ACC112 (cell line): ENCODE data around the gene TTC12.

ENCODE experiments used
- H2AFZ ChIP-seq: fragments of 200-600 bp; sonication (generic); one replicate; pipeline ENCODE4 v1.6.0; 2017; ENCODE audit warnings: antibody characterized with exemption, low read length; ENCODE audit not compliant: unreplicated experiment
- H3K27ac ChIP-seq: fragments of 200-600 bp; sonication (generic); 2 replicates; pipeline ENCODE4 v1.5.1; 2014; ENCODE audit warnings: low read depth, mild to moderate bottlenecking, antibody characterized with exemption, low read length, moderate library complexity
- H3K27me3 ChIP-seq: fragments of 200-600 bp; sonication (generic); 2 replicates; pipeline ENCODE4 v1.6.1; 2014; ENCODE audit warnings: mild to moderate bottlenecking, antibody characterized with exemption, low read length, moderate library complexity, mixed read lengths; ENCODE audit not compliant: insufficient read depth
- H3K36me3 ChIP-seq: fragments of 200-600 bp; sonication (generic); 2 replicates; pipeline ENCODE4 v1.6.1; 2016; ENCODE audit warnings: mild to moderate bottlenecking, antibody characterized with exemption, low read length, moderate library complexity, mixed read lengths; ENCODE audit not compliant: insufficient read depth
- H3K4me1 ChIP-seq: fragments of 200-600 bp; sonication (generic); one replicate; pipeline ENCODE4 v1.6.1; 2016; ENCODE audit warnings: low read length, mixed read lengths; ENCODE audit not compliant: insufficient read depth, unreplicated experiment, control insufficient read depth
- H3K4me3 ChIP-seq: fragments of 200-600 bp; sonication (generic); 2 replicates; pipeline ENCODE4 v1.5.1; 2014; ENCODE audit warnings: mild to moderate bottlenecking, low read depth, low read length
- H3K79me2 ChIP-seq: fragments of 200-600 bp; sonication (generic); one replicate; pipeline ENCODE4 v1.6.0; 2016; ENCODE audit warnings: low read length; ENCODE audit not compliant: control insufficient read depth, unreplicated experiment, insufficient read depth

The TTC12 gene

DNA sequence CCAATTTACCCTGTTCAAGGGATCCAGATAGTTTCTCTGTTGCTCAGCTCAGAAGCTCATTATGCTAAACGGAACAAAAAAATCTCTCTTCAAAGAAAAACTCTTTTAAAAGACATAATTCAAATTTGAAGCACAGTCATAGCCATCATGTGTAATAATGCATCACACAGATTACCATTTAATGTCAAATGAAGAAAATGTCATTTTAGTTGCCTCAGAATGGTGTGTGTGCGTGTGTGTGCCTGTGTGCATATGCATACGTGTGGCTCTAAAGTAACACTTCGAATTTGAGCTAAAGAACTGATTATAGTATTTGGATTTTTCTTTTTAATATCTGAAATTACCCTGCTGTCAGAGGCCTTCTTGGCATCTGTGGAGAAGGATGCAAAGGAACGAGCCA is 9.9 kb downstream of the TTC12 start:
- H2AFZ ChIP-seq = no peak overlapping the region
- no peaks in the 10 kb centered on the region for H3K79me2 ChIP-seq
- no peaks in the 10 kb centered on the region for H3K27me3 ChIP-seq
- H3K27ac ChIP-seq = no peak overlapping the region
- no peaks in the 10 kb centered on the region for H3K4me1 ChIP-seq
- no peaks in the 10 kb centered on the region for H3K36me3 ChIP-seq
- H3K4me3 ChIP-seq = no peak overlapping the region

- Histone ChIP-seq H3K4me3 (no peak overlapping the region), H3K36me3 (no peaks in the 10 kb centered on the region), H3K4me1 (no peaks in the 10 kb centered on the region), H2AFZ (no peak overlapping the region), H3K27me3 (no peaks in the 10 kb centered on the region), H3K79me2 (no peaks in the 10 kb centered on the region), H3K27ac (no peak overlapping the region)
These were observed 15.3 kb downstream of the TTC12 start for GRCh38 chr11:113329725-113330124.

GRCh38 chr11:113331441-113331840 is 17.1 kb downstream of the TTC12 start:
- no peak overlapping the region for H3K4me3 ChIP-seq

DNA sequence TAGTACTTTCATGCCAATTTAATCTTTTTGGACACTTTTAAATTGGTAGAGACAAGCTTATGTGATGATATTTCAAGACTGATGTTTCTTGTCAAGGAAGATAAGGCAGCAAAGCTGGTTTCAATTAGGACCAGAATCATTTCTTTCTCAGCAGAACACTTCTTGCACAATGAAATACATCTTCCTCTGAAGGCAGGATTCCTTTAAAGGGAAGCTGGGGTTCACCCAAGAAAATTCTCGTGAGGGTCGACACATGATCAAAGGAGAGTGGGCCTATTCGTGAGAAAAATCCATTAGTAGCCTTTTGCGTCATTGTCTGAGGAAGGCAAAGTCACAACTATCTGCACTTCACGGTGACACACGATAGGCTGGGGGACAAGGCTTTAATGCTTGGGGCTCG is 17.6 kb downstream of the TTC12 start:
- no peaks in the 10 kb centered on the region for H3K4me1 ChIP-seq
- no peaks in the 10 kb centered on the region for H3K36me3 ChIP-seq
- no peaks in the 10 kb centered on the region for H3K27me3 ChIP-seq
- no peak overlapping the region for H3K27ac ChIP-seq
- H3K79me2 ChIP-seq = no peaks in the 10 kb centered on the region
- H3K4me3 ChIP-seq = no peak overlapping the region
- no peak overlapping the region for H2AFZ ChIP-seq

More at GRCh38 chr11:113331441-113331840, 17.1 kb downstream of the TTC12 start:
- Histone ChIP-seq H3K27ac (no peak overlapping the region), H3K27me3 (no peaks in the 10 kb centered on the region), H3K4me1 (no peaks in the 10 kb centered on the region), H2AFZ (no peak overlapping the region), H3K36me3 (no peaks in the 10 kb centered on the region), H3K79me2 (no peaks in the 10 kb centered on the region)

- Histone ChIP-seq H2AFZ (no peak overlapping the region), H3K4me3 (no peak overlapping the region), H3K27me3 (no peaks in the 10 kb centered on the region), H3K27ac (no peak overlapping the region), H3K36me3 (no peaks in the 10 kb centered on the region), H3K4me1 (no peaks in the 10 kb centered on the region), H3K79me2 (no peaks in the 10 kb centered on the region)
These were observed 18.4 kb downstream of the TTC12 start for GRCh38 chr11:113332638-113333329.

DNA sequence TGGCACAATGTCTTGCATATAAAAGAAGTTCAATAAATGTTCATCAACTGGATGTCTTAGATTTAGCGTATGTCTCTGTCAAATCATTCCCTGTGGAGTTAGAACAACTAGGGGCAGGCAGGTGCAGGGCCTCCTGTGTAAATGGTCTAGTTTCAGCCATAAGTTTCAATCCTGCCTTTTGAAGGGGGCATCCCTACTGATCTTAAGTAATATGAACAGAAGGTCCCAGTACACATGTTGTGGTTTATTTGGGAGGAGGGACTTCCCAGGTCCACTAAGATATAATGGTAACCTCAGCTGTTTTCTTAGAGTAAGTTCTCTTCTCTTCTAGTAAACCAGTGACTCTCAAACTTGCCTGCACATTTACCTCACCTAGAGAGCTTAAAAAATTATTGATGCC is 19.8 kb downstream of the TTC12 start:
- Histone ChIP-seq H3K4me3 (no peak overlapping the region), H3K79me2 (no peaks in the 10 kb centered on the region), H3K36me3 (no peaks in the 10 kb centered on the region), H3K4me1 (no peaks in the 10 kb centered on the region), H3K27ac (no peak overlapping the region), H2AFZ (no peak overlapping the region), H3K27me3 (no peaks in the 10 kb centered on the region)

DNA sequence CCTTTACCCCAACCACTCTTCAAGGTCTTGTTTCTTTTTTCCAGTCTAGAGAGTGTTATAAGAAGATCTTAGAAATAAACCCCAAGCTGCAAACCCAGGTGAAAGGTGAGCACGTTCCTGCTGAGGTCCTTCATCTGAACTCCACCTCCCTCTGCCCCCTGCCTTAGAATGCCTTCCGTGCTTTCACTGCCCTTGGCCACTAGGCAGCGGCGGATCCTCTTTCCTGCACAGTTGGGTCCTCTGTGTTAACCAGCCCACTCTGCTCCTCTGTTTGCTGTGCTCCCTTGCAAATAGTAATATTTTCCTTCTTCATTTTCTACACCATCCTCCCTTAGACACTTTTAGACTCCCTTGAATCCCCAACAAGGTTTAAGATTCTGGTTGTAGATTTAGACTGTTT is 24.3 kb downstream of the TTC12 start:
- no peak overlapping the region for H3K4me3 ChIP-seq
- H3K4me1 ChIP-seq = no peaks in the 10 kb centered on the region
- H3K36me3 ChIP-seq = no peaks in the 10 kb centered on the region
- no peak overlapping the region for H2AFZ ChIP-seq
- H3K79me2 ChIP-seq = no peaks in the 10 kb centered on the region
- no peak overlapping the region for H3K27ac ChIP-seq
- H3K27me3 ChIP-seq = no peaks in the 10 kb centered on the region

DNA sequence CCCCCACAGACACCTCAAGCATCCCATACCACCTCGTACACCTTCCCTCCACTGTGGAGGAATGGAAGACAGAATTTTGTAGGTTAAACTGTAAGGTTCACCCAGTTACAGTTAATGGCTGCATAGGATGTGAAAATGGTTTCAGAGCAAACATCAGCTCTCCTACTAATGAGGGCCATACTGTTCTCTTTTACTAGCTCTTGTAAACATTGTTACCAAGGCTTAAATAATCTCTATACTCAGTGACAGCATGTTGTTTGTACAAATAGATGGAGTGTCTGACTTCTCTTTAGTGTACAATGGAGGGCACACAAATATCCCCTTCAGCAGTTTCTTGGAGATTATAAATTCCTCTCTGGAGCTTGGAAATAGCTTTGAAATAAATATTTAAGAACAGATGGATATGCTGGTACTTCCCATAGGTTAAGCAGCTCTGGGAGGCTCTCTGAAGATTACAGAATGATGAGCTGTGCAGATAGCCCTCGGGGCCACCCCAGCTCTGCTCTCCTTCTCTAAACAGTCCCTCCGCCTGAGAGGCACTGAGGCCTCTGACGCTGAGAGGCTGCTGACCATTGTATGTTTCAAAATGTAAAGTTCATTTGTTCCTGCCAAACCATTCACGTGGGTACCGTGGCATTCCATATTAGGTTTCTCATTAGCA is 25.7 kb downstream of the TTC12 start:
- no peaks in the 10 kb centered on the region for H3K36me3 ChIP-seq
- no peak overlapping the region for H3K27ac ChIP-seq
- no peak overlapping the region for H2AFZ ChIP-seq
- no peak overlapping the region for H3K4me3 ChIP-seq
- no peaks in the 10 kb centered on the region for H3K4me1 ChIP-seq
- H3K27me3 ChIP-seq = no peaks in the 10 kb centered on the region
- H3K79me2 ChIP-seq = no peaks in the 10 kb centered on the region

DNA sequence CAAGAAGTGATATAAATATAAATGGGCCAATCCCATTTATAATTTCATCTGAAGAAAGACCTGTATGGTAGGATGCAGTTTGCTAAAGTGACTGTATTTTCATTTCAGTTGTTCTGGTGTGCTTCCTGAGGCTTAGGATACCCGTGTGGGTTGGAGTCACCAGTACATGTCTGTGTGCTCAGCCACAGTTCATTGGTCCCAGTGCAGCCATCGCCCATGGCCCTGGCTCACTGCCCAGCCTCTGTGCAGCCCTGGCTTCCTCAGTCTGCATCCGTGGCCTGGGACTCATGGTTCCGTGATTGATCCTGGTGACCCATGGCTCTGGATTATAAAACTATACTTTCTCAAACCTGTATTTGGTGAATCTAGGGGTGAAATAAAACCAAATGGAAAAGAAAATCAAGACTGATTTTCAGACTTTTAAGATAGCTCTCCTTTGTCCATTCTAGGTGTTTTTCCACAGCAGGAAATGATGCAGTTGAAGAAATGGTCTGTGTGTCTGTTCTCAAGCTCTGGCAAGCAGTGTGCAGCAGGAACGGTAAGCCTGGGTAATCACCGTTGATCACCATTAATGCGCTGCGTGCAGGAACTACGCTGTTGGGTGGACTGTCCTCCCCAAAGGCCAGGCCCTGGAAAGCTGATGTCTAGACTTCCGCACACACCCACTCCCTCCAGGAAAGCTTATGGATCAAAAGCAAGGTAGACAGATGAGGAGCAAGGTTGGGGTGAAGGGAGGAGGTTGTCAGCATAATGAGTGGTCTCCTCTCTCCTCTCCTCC is 27.2 kb downstream of the TTC12 start:
- Histone ChIP-seq H3K4me1 (no peaks in the 10 kb centered on the region), H3K27me3 (no peaks in the 10 kb centered on the region), H3K27ac (no peak overlapping the region), H3K79me2 (no peaks in the 10 kb centered on the region), H3K4me3 (no peak overlapping the region), H2AFZ (no peak overlapping the region), H3K36me3 (no peaks in the 10 kb centered on the region)

DNA sequence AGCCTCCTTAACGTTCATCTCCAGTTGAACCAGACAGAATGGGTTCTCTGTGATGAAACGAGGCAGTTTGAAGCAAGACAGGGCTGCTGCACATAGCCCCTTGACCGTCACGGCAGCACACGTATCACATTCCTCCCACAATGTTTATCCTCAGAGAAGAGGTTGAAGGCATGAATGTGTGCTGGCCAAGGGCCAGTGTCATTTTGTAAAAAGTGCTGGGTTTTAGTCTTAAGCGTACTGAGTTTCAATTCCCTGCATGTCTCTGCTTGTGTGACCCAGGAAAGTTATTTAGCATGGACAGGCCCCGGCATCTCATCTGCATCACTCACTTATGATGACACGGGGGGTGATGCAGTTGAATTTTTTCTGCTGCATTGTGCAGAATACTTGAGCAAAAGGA is 31.6 kb downstream of the TTC12 start:
- H3K27me3 ChIP-seq = no peaks in the 10 kb centered on the region
- H2AFZ ChIP-seq = no peak overlapping the region
- H3K27ac ChIP-seq = no peak overlapping the region
- H3K4me1 ChIP-seq = no peaks in the 10 kb centered on the region
- no peaks in the 10 kb centered on the region for H3K79me2 ChIP-seq
- H3K4me3 ChIP-seq = no peak overlapping the region
- no peaks in the 10 kb centered on the region for H3K36me3 ChIP-seq

DNA sequence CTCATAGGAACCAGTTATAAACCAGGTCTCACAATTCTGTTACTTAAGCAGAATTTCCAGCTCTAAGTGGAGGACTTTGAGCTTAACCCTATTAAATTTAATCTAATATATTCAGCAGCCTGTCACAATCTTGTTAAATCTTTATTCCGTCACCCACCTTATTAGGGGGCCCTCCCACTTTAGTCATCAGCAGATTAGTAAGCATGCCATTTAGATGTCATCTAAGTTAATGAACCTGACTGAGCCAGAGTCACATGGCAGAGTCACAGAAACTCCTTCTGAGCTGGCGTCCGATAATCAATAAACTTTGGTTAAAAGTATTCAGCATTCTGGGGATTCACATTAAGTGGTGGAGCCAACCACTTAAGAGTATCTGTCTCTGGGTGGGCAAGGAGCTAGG is 35.1 kb downstream of the TTC12 start:
- Histone ChIP-seq H3K36me3 (no peaks in the 10 kb centered on the region), H3K27me3 (no peaks in the 10 kb centered on the region), H2AFZ (no peak overlapping the region), H3K4me3 (no peak overlapping the region), H3K79me2 (no peaks in the 10 kb centered on the region), H3K4me1 (no peaks in the 10 kb centered on the region), H3K27ac (no peak overlapping the region)
